WI38 (cell line): ENCODE data around the gene MAL.
"Not testable (repeated sequence)": the region's sequence is repeated elsewhere in the genome, so short reads cannot be mapped to it uniquely, and the experiment has no call there.

Experiments
- H3K4me3 ChIP-seq: 2 replicates; pipeline ENCODE4 v1.5.1; 2011; ENCODE audit warnings: low read depth, mild to moderate bottlenecking, control low read depth, low read length
- CTCF ChIP-seq: IDR thresholded peaks from 2 replicates; pipeline ENCODE4 v1.5.1; 2012; ENCODE audit warnings: low read depth, mild to moderate bottlenecking, control low read depth, low read length

Gene MAL

GRCh38 chr2:95034221-95034620 is 8.7 kb downstream of the MAL start:
- TF ChIP-seq CTCF, result no peak
- no peak overlapping the region for H3K4me3 ChIP-seq

GRCh38 chr2:95034818-95035217 is 9.3 kb downstream of the MAL start:
- H3K4me3 ChIP-seq, result no peak overlapping the region
- no peak for TF ChIP-seq CTCF

DNA sequence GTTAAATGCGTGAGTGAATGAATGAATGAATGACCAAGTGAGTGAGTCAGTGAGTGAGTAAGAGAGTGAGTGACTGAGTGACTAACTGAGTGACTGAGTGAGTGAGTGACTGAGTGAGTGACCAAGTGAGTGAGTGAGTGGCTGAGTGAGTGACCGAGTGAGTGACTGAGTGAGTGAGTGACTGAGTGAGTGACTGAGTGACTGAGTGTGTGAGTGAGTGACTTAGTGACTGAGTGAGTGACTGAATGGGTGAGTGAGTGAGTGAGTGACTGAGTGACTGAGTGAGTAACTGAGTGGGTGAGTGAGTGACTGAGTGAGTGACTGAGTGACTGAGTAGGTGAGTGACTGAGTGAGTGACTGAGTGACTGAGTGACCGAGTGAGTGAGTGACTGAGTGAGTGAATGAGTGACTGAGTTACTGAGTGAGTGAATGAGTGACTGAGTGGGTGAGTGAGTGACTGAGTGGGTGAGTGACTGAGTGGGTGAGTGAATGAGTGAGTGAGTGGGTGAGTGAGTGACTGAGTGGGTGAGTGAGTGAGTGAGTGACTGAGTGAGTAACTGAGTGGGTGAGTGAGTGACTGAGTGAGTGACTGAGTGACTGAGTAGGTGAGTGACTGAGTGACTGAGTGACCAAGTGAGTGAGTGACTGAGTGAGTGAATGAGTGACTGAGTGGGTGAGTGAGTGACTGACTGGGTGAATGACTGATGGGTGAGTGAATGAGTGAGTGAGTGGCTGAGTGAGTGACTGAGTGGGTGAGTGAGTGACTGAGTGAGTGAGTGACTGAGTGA is 11.3 kb downstream of the MAL start:
- no peak overlapping the region for H3K4me3 ChIP-seq
- no peak for TF ChIP-seq CTCF

DNA sequence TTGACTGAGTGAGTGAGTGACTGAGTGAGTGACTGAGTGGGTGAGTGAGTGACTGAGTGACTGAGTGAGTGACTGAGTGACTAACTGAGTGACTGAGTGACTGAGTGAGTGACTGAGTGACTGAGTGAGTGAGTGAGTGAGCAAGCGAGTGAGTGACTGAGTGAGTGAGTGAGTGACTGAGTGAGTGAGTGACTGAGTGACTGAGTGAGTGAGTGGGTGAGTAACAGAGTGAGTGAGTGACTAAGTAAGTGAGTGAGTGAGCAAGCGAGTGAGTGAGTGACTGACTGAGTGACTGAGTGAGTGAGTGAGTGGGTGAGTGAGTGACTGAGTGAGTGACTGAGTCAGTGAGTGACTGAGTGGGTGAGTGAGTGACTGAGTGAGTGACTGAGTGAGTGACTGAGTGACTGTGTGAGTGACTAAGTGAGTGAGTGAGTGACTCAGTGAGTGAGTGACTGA is 11.9 kb downstream of the MAL start:
- TF ChIP-seq CTCF, result no peak
- H3K4me3 ChIP-seq, result no peak overlapping the region

DNA sequence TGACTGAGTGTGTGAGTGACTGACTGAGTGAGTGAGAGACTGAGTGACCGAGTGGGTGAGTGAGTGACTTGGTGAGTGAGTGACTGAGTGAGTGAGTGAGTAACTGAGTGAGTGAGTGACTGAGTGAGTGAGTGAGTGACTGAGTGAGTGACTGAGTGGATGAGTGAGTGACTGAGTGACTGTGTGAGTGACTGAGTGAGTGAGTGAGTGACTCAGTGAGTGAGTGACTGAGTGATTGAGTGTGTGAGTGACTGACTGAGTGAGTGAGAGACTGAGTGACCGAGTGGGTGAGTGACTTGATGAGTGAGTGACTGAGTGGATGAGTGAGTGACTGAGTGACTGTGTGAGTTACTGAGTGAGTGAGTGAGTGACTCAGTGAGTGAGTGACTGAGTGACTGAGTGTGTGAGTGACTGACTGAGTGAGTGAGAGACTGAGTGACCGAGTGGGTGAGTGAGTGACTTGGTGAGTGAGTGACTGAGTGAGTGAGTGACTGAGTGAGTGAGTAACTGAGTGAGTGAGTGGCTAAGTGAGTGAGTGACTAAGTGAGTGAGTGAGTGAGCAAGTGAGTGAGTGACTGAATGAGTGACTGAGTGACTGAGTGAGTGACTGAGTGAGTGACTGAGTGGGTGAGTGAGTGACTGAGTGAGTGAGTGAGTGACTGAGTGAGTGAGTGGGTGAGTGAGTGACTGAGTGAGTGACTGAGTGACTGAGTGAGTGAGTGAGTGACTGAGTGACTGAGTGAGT is 12.5 kb downstream of the MAL start:
- H3K4me3 ChIP-seq, result not testable (repeated sequence)

- TF ChIP-seq CTCF, result no peak
These were observed 13.3 kb downstream of the MAL start for GRCh38 chr2:95038635-95039298.

GRCh38 chr2:95039363-95039762 is 13.9 kb downstream of the MAL start:
- TF ChIP-seq CTCF, result no peak
- no peak overlapping the region for H3K4me3 ChIP-seq

More at GRCh38 chr2:95038635-95039298, 13.3 kb downstream of the MAL start:
- no peak overlapping the region for H3K4me3 ChIP-seq
